Muscle of leg (tissue), 11 donors: ENCODE data around the gene THEM4. TPM values are rescaled to one million over a fixed set of nuclear protein-coding genes. Genes with fewer than 3 reads are reported as not detected.

ENCODE experiments used
- DNase-seq: peaks from one replicate; pipeline ENCODE4 v3.0.0; 2013
- H3K27ac ChIP-seq: one replicate; pipeline ENCODE4 v1.5.1; 2013; ENCODE audit warnings: mild to moderate bottlenecking, low read length, control low read depth
- H3K27me3 ChIP-seq: one replicate; pipeline ENCODE4 v1.6.1; 2013; ENCODE audit warnings: low read length; ENCODE audit not compliant: control insufficient read depth, insufficient read depth
- H3K36me3 ChIP-seq: one replicate; pipeline ENCODE4 v1.6.1; 2013; ENCODE audit warnings: low read length; ENCODE audit not compliant: control insufficient read depth, insufficient read depth
- H3K4me1 ChIP-seq: one replicate; pipeline ENCODE4 v1.6.1; 2013; ENCODE audit warnings: low read length; ENCODE audit not compliant: control insufficient read depth, insufficient read depth
- H3K4me3 ChIP-seq: one replicate; pipeline ENCODE4 v1.5.1; 2013; ENCODE audit warnings: low read length, control low read depth
- H3K9me3 ChIP-seq: replicated peaks from 2 replicates; pipeline ENCODE4 v1.6.1; 2013; ENCODE audit warnings: low read depth, low read length; ENCODE audit not compliant: control insufficient read depth
- WGBS: methylation state at CpG from one replicate; pipeline ENCODE4 v1.1.5; 2013; ENCODE audit warnings: missing lambda C conversion rate; ENCODE audit not compliant: insufficient coverage; 5-methylcytosine and 5-hydroxymethylcytosine counted together
- polyA plus RNA-seq, 8 donors: library from polyadenylated mRNA; unstranded; fragments of 120-200 nt; gene quantifications; one replicate each; pipeline versions ENCODE4 v1.2.1 to v1.2.3, GENCODE V29; 2013; ENCODE audit warnings: inconsistent platforms in 1 of 8, low replicate concordance in 1 of 8; ENCODE audit not compliant: insufficient read length in 8 of 8, insufficient read depth in 1 of 8
- total RNA-seq: library from RNA; stranded (reverse); fragments of 120-200 nt; gene quantifications from one replicate; pipeline ENCODE4 v1.2.4, GENCODE V29; 2013

The THEM4 gene
- total and polyA plus RNA-seq, 9 donors = 9.5 to 19.0 (median 11.0) TPM

- peak overlapping the region; percentile 66 for H3K27ac ChIP-seq
- no peak overlapping the region for H3K4me3 ChIP-seq
Measured at GRCh38 chr1:151945725-151946722, 36.7 kb upstream of the THEM4 start.

GRCh38 chr1:151944857-151945575 lies 35.7 kb upstream of the THEM4 start:
- Histone ChIP-seq H3K36me3 (no peaks in the 10 kb centered on the region), H3K9me3 (no peaks in the 10 kb centered on the region), H3K27ac (peak overlapping the region; percentile 66), H3K4me3 (no peak overlapping the region), H3K27me3 (no peaks in the 10 kb centered on the region), H3K4me1 (peaks cover 17% of the 10 kb centered on the region)
- WGBS = 50% methylated on average over 1 of the region's 3 CpGs
- DNase-seq = peak; percentile 28

More at GRCh38 chr1:151945725-151946722, 36.7 kb upstream of the THEM4 start:
- 0% methylated on average over 1 of the region's 10 CpGs for WGBS
- no peaks in the 10 kb centered on the region for H3K9me3 ChIP-seq
- no peaks in the 10 kb centered on the region for H3K36me3 ChIP-seq
- H3K4me1 ChIP-seq = peaks cover 16% of the 10 kb centered on the region
- DNase-seq = peak; percentile 94
- H3K27me3 ChIP-seq = no peaks in the 10 kb centered on the region

GRCh38 chr1:151944126-151944856 lies 35.0 kb upstream of the THEM4 start:
- Histone ChIP-seq H3K36me3 (no peaks in the 10 kb centered on the region), H3K4me1 (peaks cover 17% of the 10 kb centered on the region), H3K27me3 (no peaks in the 10 kb centered on the region), H3K27ac (peak overlapping the region; percentile 4), H3K9me3 (no peaks in the 10 kb centered on the region), H3K4me3 (no peak overlapping the region)
- 43% methylated on average over 3 of the region's 7 CpGs for WGBS
- peak; percentile 30 for DNase-seq

- no peak for DNase-seq
- no peaks in the 10 kb centered on the region for H3K9me3 ChIP-seq
- no CpG with 5 or more reads among the region's 1 CpG for WGBS
- H3K27me3 ChIP-seq = no peaks in the 10 kb centered on the region
- peaks cover 17% of the 10 kb centered on the region for H3K4me1 ChIP-seq
- no peak overlapping the region for H3K4me3 ChIP-seq
- H3K36me3 ChIP-seq = no peaks in the 10 kb centered on the region
- H3K27ac ChIP-seq = no peak overlapping the region
Measured at GRCh38 chr1:151943591-151943990, 34.3 kb upstream of the THEM4 start.

GRCh38 chr1:151942882-151943281 lies 33.6 kb upstream of the THEM4 start:
- H3K36me3 ChIP-seq = no peaks in the 10 kb centered on the region
- no CpG with 5 or more reads among the region's 1 CpG for WGBS
- no peaks in the 10 kb centered on the region for H3K27me3 ChIP-seq
- no peak overlapping the region for H3K4me3 ChIP-seq
- no peak overlapping the region for H3K27ac ChIP-seq
- no peaks in the 10 kb centered on the region for H3K9me3 ChIP-seq
- no peak for DNase-seq
- peaks cover 17% of the 10 kb centered on the region for H3K4me1 ChIP-seq

- H3K36me3 ChIP-seq = no peaks in the 10 kb centered on the region
- no peaks in the 10 kb centered on the region for H3K9me3 ChIP-seq
- H3K27ac ChIP-seq = peak overlapping the region; percentile 71
- DNase-seq = no peak
- no CpG with 5 or more reads among the region's 1 CpG for WGBS
- no peaks in the 10 kb centered on the region for H3K27me3 ChIP-seq
- H3K4me3 ChIP-seq = no peak overlapping the region
- H3K4me1 ChIP-seq = peaks cover 15% of the 10 kb centered on the region
Measured at GRCh38 chr1:151940541-151940940, 31.2 kb upstream of the THEM4 start.

- H3K27me3 ChIP-seq = no peaks in the 10 kb centered on the region
- H3K36me3 ChIP-seq = no peaks in the 10 kb centered on the region
- DNase-seq = no peak
- no CpG with 5 or more reads among the region's 1 CpG for WGBS
- no peak overlapping the region for H3K27ac ChIP-seq
- H3K4me1 ChIP-seq = peaks cover 10% of the 10 kb centered on the region
- H3K4me3 ChIP-seq = no peak overlapping the region
- no peaks in the 10 kb centered on the region for H3K9me3 ChIP-seq
Measured at GRCh38 chr1:151939779-151940178, 30.5 kb upstream of the THEM4 start.

GRCh38 chr1:151939141-151939540 lies 29.8 kb upstream of the THEM4 start:
- 100% methylated on average over 1 of the region's 3 CpGs for WGBS
- peaks cover 8% of the 10 kb centered on the region for H3K4me1 ChIP-seq
- H3K4me3 ChIP-seq = no peak overlapping the region
- no peaks in the 10 kb centered on the region for H3K27me3 ChIP-seq
- H3K27ac ChIP-seq = no peak overlapping the region
- H3K36me3 ChIP-seq = no peaks in the 10 kb centered on the region
- no peaks in the 10 kb centered on the region for H3K9me3 ChIP-seq
- DNase-seq = no peak

- Histone ChIP-seq H3K27me3 (no peaks in the 10 kb centered on the region), H3K4me3 (no peak overlapping the region), H3K27ac (no peak overlapping the region), H3K4me1 (peaks cover 7% of the 10 kb centered on the region), H3K36me3 (no peaks in the 10 kb centered on the region), H3K9me3 (no peaks in the 10 kb centered on the region)
- DNase-seq = no peak
- WGBS = no CpG with 5 or more reads among the region's 7 CpGs
Measured at GRCh38 chr1:151936653-151937052, 27.3 kb upstream of the THEM4 start.
